ENCODE measurements around the gene GNPDA1.

The GNPDA1 gene

GRCh38 chr5:141951332-141951781, 61.5 kb downstream of the GNPDA1 start:
- DNase-seq: no peak

All from suppressor macrophage treated with lipopolysaccharide for 4 hours (primary cell).